Loucy (cell line): ENCODE results near the gene KIAA1328.

ENCODE experiments used
- CTCF ChIP-seq: fragments of 200-600 bp; sonication (generic); conservative IDR thresholded peaks from 2 replicates; pipeline ENCODE4 v1.5.1; 2014; ENCODE audit warnings: mild to moderate bottlenecking, antibody characterized with exemption, low read length
- EZH2phosphoT487 ChIP-seq: fragments of 200-600 bp; IDR thresholded peaks from 2 replicates; pipeline ENCODE4 v1.6.1; 2018; ENCODE audit warnings: antibody characterized with exemption, mild to moderate bottlenecking, moderate library complexity, borderline replicate concordance

- no peak for TF ChIP-seq CTCF
- no peak for TF ChIP-seq EZH2phosphoT487
Measured at GRCh38 chr18:37270038-37270665, 441.2 kb downstream of the KIAA1328 start.
